A549 treated with Hydrocortisone at 1 μM for 4 hours (cell line): Measurements from ENCODE around the gene KRT17. TPM values are rescaled to one million over a fixed set of nuclear protein-coding genes. Genes with fewer than 3 reads are reported as not detected.

Experiments
- total RNA-seq: library from RNA; stranded (reverse); fragments of 200-300 nt; extraction: Qiagen RNA extraction; gene quantifications from 5 replicates; pipeline ENCODE4 v1.2.3, GENCODE V29; 2022

The KRT17 gene
- total RNA-seq: 0.54 to 1.9 TPM (median 0.78 TPM) in 5 replicates

DNA sequence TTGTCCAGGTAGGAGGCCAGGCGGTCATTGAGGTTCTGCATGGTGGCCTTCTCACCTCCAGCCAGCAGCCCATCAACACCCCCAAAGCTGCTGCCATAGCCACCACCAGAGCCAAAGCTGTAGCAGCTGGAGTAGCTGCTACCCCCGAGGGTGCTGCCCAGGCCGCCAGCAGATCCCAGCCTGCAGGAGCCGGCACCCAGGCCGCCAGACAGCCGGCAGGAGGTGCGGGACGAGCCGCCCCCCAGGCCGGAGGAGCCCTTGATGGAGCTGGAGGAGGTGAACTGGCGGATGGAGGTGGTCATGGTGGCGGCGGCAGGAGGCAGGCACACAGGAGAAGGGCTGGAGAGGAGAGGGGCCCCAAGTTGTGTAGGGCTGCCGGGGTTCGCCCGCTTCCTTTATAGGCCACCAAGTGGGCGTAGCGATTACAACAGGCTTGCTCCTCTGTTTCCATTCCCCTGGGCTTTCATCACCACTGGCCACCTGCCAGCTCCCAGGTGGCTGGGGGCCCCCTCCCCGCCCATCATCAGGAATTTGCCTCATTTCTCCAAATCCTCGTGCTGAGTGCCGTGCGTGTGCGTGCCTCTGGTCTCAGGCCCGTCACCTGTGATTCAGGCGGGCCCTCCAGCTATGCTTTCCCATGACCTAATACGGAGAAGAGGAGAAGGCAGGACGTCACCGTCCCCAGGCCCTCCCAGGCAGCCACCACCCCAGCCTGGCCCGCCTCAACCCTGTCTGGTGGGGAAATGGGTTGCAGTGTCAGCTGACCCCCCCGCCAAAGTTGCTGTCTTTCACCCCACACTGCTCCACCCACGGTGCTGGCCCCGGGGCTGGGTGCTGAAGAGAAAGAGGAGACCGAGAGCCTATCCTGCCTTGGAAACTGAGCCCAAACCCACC lies at the start of gene KRT17:
Gene KRT17 (minus strand): TSS at position 368 of the 894 bp plus-strand sequence. CDS start 66 bp downstream, at position 302.

DNA sequence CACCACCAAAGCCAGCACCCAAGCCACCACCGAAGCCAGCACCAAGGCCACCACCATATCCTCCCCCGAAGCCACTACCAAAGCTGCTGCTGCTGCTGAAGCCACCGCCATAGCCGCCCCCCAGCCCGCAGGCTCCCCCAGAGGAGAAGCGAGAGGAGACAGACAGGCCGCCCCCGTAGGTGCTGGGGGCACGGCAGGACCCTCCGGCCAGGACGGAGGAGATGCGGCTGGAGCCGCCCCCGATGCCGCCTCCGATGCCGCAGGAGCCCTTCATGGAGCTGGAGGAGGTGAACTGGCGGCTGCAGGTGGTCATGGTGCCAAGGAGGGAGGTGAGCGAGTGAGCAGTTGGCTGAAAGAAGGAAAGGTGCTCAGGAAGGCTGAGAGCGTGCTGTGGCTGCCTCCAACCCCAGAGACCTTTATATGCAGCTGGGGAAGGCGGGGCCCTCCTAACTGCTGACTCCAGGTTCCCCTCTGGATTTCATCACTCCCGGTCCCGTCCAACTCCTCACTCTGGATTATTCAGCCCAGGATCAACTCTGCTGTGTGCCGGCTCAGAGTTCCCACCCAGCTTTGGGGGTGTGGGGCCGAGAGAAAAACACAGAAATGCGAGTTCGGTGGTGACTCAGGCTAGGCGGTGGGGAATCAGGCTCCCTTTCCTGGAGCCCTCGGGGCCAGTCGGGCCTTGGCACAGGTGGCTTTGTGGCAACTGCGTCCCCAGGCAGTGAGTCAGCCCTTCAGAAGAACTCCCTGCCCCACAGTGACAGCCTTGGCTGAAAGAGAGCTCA lies 11.8 kb downstream of the KRT17 start, which contains the start of gene KRT16:
Gene KRT16 (minus strand): TSS at position 392 of the 785 bp plus-strand sequence. CDS start 79 bp downstream, at position 313.

DNA sequence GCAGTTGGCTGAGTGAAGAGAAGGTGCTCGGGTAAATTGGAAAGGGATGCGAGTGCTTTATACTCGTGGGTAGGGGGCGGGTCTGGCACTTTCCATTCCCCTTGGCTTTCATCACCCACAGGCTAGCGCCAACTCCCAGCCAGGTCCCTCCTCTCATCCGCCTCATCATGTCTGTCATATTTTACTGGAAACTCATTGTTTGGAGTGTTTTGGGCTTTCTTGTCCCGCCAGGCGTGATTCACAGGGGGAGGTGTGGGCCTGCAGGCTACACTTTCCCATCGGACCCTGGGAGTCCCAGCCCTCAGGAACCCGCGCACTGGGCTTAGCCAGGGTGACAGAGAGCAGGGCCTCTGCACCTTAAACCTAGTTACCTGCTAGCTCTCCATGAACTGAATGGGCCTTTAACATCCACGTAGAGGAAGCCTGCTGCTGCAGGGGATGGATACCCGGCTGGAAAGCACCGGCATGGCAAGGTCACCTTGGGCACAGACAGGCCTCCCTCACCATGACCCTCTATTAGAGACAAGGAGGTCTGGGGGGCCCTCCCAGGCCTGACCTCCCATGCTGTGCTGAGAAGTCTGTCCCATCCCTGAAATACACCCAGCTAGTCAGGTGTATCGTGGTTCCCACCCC lies 37.4 kb downstream of the KRT17 start, which contains the start of gene KRT14:
Gene KRT14 (minus strand): TSS at position 33 of the 633 bp plus-strand sequence. CDS start 61 bp downstream, outside the sequence.

DNA sequence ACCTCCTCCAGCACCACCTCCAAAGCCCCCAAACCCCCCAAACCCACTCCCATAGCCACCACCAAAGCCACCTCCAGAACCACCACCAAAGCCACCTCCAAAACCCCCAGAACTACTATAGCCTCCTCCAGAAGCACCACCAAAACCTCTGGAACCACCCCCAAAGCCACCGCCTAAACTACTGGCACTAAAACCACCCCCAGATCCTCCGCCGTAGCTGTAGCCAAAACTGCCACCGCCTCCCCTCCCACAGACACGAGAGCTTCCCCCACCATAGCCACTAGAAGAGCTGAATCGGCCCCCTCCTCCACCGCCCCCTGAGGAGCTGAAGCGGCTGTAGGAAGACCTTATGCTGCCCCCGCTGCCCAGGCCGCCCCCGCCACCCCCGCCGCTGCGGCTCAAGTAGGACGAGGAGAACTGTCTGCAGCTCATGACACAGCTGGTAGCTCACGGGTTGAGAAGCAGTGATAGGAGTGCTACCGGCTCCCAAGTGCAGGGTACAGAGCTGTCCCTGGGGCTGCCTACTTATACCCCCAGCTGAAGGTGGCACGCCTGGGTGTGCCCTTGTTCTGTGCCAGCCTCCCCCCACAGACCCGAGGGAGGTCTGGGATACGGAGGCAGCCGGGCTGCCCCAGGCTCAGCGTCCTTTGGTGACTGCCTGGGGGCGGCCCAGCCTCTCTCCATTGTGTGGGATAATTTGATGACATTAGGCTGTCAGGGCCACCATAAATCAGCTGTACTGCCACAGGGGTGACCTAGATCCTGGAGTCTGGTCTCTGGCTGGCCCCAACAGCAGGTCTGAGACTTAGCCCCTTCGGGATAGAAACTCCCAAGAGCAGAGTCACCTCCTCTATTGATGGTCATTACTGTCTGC lies 52.6 kb downstream of the KRT17 start, which contains the start of gene KRT9:
Gene KRT9 (minus strand): TSS at position 499 of the 874 bp plus-strand sequence. CDS start 67 bp downstream, at position 432.

Other genes with a start within 250 kb of the KRT17 start
- gene KRT34, start 242.3 kb downstream of the KRT17 start, total RNA-seq: 0.22 to 0.52 TPM (median 0.46 TPM) in 5 replicates
- not detected in 5 replicates for gene KRT31, start 227.0 kb downstream of the KRT17 start, total RNA-seq
- gene KRT37, start 200.0 kb downstream of the KRT17 start, total RNA-seq: not detected in 5 replicates
- gene KRT38, start 183.6 kb downstream of the KRT17 start, total RNA-seq: not detected in 5 replicates
- gene KRT32, start 157.2 kb downstream of the KRT17 start, total RNA-seq: 0.05 to 0.07 TPM (median 0.06 TPM) in 3 of 5 replicates, not detected in the others
- gene KRT35, start 143.4 kb downstream of the KRT17 start, total RNA-seq: not detected in 5 replicates
- gene KRT36, start 134.7 kb downstream of the KRT17 start, total RNA-seq: not detected in 5 replicates
- 0.09 to 0.29 TPM (median 0.24 TPM) in 5 replicates for gene KRT13, start 119.0 kb downstream of the KRT17 start, total RNA-seq
- gene KRT15, start 105.7 kb downstream of the KRT17 start, total RNA-seq: 2.1 to 3.9 TPM (median 3.2 TPM) in 5 replicates
- gene KRT19, start 96.3 kb downstream of the KRT17 start, total RNA-seq: 40.6 to 55.7 TPM (median 46.2 TPM) in 5 replicates
- not detected in 5 replicates for gene KRT9, start 52.5 kb downstream of the KRT17 start, total RNA-seq
- 0.08 to 0.17 TPM (median 0.13 TPM) in 4 of 5 replicates, not detected in the other for gene KRT14, start 37.7 kb downstream of the KRT17 start, total RNA-seq
- gene KRT16, start 11.8 kb downstream of the KRT17 start, total RNA-seq: 0.51 to 1.3 TPM (median 1.1 TPM) in 5 replicates
- 1,220 to 1,509 TPM (median 1,323 TPM) in 5 replicates for gene EIF1, start 64.3 kb upstream of the KRT17 start, total RNA-seq
- 0.38 to 0.59 TPM in 2 of 5 replicates, not detected in the others for gene GAST, start 87.8 kb upstream of the KRT17 start, total RNA-seq
- 1.3 to 1.7 TPM (median 1.4 TPM) in 5 replicates for gene HAP1, start 110.1 kb upstream of the KRT17 start, total RNA-seq
- gene JUP, start 162.1 kb upstream of the KRT17 start, total RNA-seq: 95.1 to 120 TPM (median 110 TPM) in 5 replicates
- 29.4 to 36.0 TPM (median 32.0 TPM) in 5 replicates for gene P3H4, start 187.4 kb upstream of the KRT17 start, total RNA-seq
- 91.4 to 101 TPM (median 101 TPM) in 5 replicates for gene FKBP10, start 188.4 kb upstream of the KRT17 start, total RNA-seq
- gene NT5C3B, start 211.7 kb upstream of the KRT17 start, total RNA-seq: 102 to 111 TPM (median 106 TPM) in 5 replicates
- gene KLHL10, start 213.2 kb upstream of the KRT17 start, total RNA-seq: 0.05 to 0.25 TPM (median 0.10 TPM) in 3 of 5 replicates, not detected in the others
- 2.1 to 5.0 TPM (median 2.9 TPM) in 5 replicates for gene KLHL11, start 240.8 kb upstream of the KRT17 start, total RNA-seq